IMR-90 (cell line): ENCODE measurements around the gene HOXD12.

Source experiments
- BHLHE40 ChIP-seq: fragments of 150-350 bp; IDR thresholded peaks from 2 replicates; pipeline ENCODE4 v1.6.1; 2016; ENCODE audit warnings: mild to moderate bottlenecking, low read depth, low read length
- CEBPB ChIP-seq: IDR thresholded peaks from 2 replicates; pipeline ENCODE4 v1.6.1; 2012; ENCODE audit warnings: low read depth, low read length, improper control_type of control experiment
- CHD1 ChIP-seq: IDR thresholded peaks from 2 replicates; pipeline ENCODE4 v1.6.1; 2012; ENCODE audit warnings: low read depth, low read length, improper control_type of control experiment
- CTCF ChIP-seq: conservative IDR thresholded peaks from 2 replicates; pipeline ENCODE4 v1.5.1; 2012; ENCODE audit warnings: mild to moderate bottlenecking, low read depth, low read length, improper control_type of control experiment
- FOS ChIP-seq: fragments of 150-350 bp; IDR thresholded peaks from 2 replicates; pipeline ENCODE4 v1.6.1; 2016; ENCODE audit warnings: low read depth, low read length
- MAFK ChIP-seq: IDR thresholded peaks from 2 replicates; pipeline ENCODE4 v1.6.1; 2012; ENCODE audit warnings: low read depth, low read length, improper control_type of control experiment
- MXI1 ChIP-seq: IDR thresholded peaks from 2 replicates; pipeline ENCODE4 v1.6.1; 2012; ENCODE audit warnings: low read depth, mild to moderate bottlenecking, low read length, moderate library complexity, borderline replicate concordance
- NFE2L2 ChIP-seq: fragments of 150-350 bp; IDR thresholded peaks from 2 replicates; pipeline ENCODE4 v1.6.1; 2016; ENCODE audit warnings: low read depth, mild to moderate bottlenecking, low read length
- POLR2A ChIP-seq: IDR thresholded peaks from 2 replicates; pipeline ENCODE4 v1.6.1; 2012; ENCODE audit warnings: mild to moderate bottlenecking, low read depth, low read length
- RAD21 ChIP-seq: IDR thresholded peaks from 2 replicates; pipeline ENCODE4 v1.6.1; 2012; ENCODE audit warnings: low read length, improper control_type of control experiment
- RCOR1 ChIP-seq: IDR thresholded peaks from 2 replicates; pipeline ENCODE4 v1.6.1; 2012; ENCODE audit warnings: mild to moderate bottlenecking, low read length, improper control_type of control experiment; ENCODE audit not compliant: insufficient replicate concordance
- RFX5 ChIP-seq: IDR thresholded peaks from 2 replicates; pipeline ENCODE4 v1.8.0; 2012; ENCODE audit warnings: low read depth, mild to moderate bottlenecking, low read length, moderate library complexity
- SMC3 ChIP-seq: fragments of 150-350 bp; IDR thresholded peaks from 2 replicates; pipeline ENCODE4 v1.6.1; 2016; ENCODE audit warnings: low read depth, mild to moderate bottlenecking, antibody characterized with exemption, low read length, moderate library complexity
- TF ChIP-seq, protein P1 (sequence below): fragments of 150-350 bp; IDR thresholded peaks from 2 replicates; pipeline ENCODE4 v1.6.1; 2017; ENCODE audit warnings: mild to moderate bottlenecking, antibody characterized with exemption, low read length, low read depth

DNA sequence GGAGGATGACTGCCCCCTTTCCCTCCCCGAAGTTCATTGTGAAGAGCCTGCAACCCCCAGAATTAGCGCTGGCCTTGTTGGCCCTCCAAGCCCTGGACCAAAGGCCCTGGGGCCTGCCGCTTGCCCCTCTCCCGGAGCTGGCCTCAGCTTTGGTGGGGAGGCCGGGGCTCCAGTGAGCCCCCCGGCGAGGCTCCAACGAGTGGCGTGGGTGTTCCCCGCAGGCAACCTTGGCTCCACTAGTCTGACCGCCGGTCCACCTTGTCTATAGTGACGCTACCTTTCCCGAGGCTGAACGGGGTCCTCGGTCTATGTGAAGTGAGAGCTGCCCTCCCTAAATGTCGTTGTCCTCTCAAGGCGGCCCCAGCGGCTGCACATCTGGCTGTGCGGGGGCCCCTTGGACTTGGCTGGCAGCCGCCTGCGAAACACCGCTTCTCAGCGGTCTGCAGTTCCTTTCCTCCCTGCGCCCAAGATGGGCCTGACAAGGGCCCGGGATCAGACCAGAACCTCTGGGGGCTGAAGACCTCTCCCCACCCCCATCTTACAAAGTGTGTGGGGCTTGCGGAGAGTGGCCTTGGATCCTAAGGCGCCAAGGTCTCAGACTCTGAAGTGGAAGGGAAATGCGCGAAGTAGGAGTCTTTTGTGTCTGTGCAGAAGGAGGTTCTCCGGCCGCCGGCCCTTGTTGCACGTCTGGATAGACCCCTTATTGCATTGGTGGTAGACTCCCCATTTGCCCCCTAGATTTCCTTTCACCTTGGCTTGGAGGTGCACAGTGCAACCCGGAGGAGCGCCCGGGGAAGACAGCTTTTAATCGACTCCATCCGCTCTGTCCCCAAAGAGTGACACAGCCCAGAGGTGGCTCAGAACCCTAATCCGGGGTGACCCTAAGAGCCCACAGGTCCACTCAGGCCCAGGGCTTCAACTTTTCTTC is 13.0 kb downstream of the HOXD12 start:
- TF ChIP-seq CTCF (no peak), RAD21 (no peak), NFE2L2 (no peak), POLR2A (no peak), CHD1 (no peak), RCOR1 (no peak), SMC3 (no peak), CEBPB (no peak), MAFK (no peak), BHLHE40 (no peak), FOS (no peak), MXI1 (no peak), RFX5 (no peak)
- TF ChIP-seq, protein P1, sequence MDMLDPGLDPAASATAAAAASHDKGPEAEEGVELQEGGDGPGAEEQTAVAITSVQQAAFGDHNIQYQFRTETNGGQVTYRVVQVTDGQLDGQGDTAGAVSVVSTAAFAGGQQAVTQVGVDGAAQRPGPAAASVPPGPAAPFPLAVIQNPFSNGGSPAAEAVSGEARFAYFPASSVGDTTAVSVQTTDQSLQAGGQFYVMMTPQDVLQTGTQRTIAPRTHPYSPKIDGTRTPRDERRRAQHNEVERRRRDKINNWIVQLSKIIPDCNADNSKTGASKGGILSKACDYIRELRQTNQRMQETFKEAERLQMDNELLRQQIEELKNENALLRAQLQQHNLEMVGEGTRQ, result no peak
